HL-60 (cell line): ENCODE results near the gene GPR150.
"Not testable (repeated sequence)": the region's sequence is repeated elsewhere in the genome, so short reads cannot be mapped to it uniquely, and the experiment has no call there.

ENCODE experiments used
- DNase-seq, 2 experiments: peaks; one replicate each; pipeline ENCODE4 v3.0.0-alpha.2; 2010 to 2020; ENCODE audit warnings: low read depth in 1 of 2, low spot score in 1 of 2
- H3K27ac ChIP-seq: fragments of 250-450 bp; sonication (Bioruptor Pico); replicated peaks from 2 replicates; pipeline ENCODE4 v1.5.1; 2020; ENCODE audit warnings: mild to moderate bottlenecking, moderate library complexity
- H3K27me3 ChIP-seq: fragments of 250-450 bp; sonication (Bioruptor Pico); 2 replicates; pipeline ENCODE4 v1.5.1; 2021; ENCODE audit warnings: mild to moderate bottlenecking, moderate library complexity; ENCODE audit not compliant: insufficient read depth, poor library complexity, severe bottlenecking
- H3K4me3 ChIP-seq: replicated peaks from 2 replicates; pipeline ENCODE4 v1.5.1; 2011; ENCODE audit warnings: mild to moderate bottlenecking, control low read depth, low read length; ENCODE audit not compliant: insufficient read depth
- CTCF ChIP-seq: IDR thresholded peaks from one replicate; pipeline ENCODE4 v1.5.1; 2011; ENCODE audit warnings: low read length, control low read depth, inconsistent platforms; ENCODE audit not compliant: insufficient read depth
- GABPA ChIP-seq: IDR thresholded peaks from 2 replicates; pipeline ENCODE4 v1.6.1; 2012; ENCODE audit warnings: low read depth
- POLR2AphosphoS5 ChIP-seq: IDR thresholded peaks from 2 replicates; pipeline ENCODE4 v1.6.1; 2012; ENCODE audit warnings: low read depth
- REST ChIP-seq: IDR thresholded peaks from 2 replicates; pipeline ENCODE4 v1.6.1; 2012; ENCODE audit warnings: low read depth; ENCODE audit not compliant: insufficient replicate concordance
- SPI1 ChIP-seq: IDR thresholded peaks from 2 replicates; pipeline ENCODE4 v1.6.1; 2012; ENCODE audit warnings: low read depth, mild to moderate bottlenecking, borderline replicate concordance

Gene GPR150

GRCh38 chr5:95631991-95632675, 12.2 kb downstream of the GPR150 start:
- H3K27ac ChIP-seq, result no peak overlapping the region
- TF ChIP-seq GABPA (no peak), CTCF (no peak), SPI1 (no peak), REST (no peak), POLR2AphosphoS5 (no peak)
- DNase-seq, result no peak
- H3K27me3 ChIP-seq, result no peaks in the 10 kb centered on the region
- no peak overlapping the region for H3K4me3 ChIP-seq

- not testable (repeated sequence) for DNase-seq, H3K27ac ChIP-seq, H3K27me3 ChIP-seq, H3K4me3 ChIP-seq
Observed at GRCh38 chr5:95632942-95633341, 13.1 kb downstream of the GPR150 start.

GRCh38 chr5:95633671-95634070, 13.8 kb downstream of the GPR150 start:
- no peak overlapping the region for H3K27ac ChIP-seq
- TF ChIP-seq REST (no peak), GABPA (no peak), SPI1 (no peak), POLR2AphosphoS5 (no peak), CTCF (no peak)
- DNase-seq, result no peak
- H3K4me3 ChIP-seq, result no peak overlapping the region
- no peaks in the 10 kb centered on the region for H3K27me3 ChIP-seq

- TF ChIP-seq REST (no peak), CTCF (no peak), POLR2AphosphoS5 (no peak), SPI1 (no peak), GABPA (no peak)
- no peak for DNase-seq
- no peaks in the 10 kb centered on the region for H3K27me3 ChIP-seq
- H3K4me3 ChIP-seq, result no peak overlapping the region
- H3K27ac ChIP-seq, result no peak overlapping the region
Observed at GRCh38 chr5:95634081-95634480, 14.2 kb downstream of the GPR150 start.
